GM12872 (cell line): ENCODE results near the gene IL21.

ENCODE experiments used
- CTCF ChIP-seq: IDR thresholded peaks from 3 replicates; pipeline ENCODE4 v1.5.1; 2011; ENCODE audit warnings: low read depth, mild to moderate bottlenecking, low read length, moderate library complexity; ENCODE audit not compliant: insufficient read depth

Gene IL21

DNA sequence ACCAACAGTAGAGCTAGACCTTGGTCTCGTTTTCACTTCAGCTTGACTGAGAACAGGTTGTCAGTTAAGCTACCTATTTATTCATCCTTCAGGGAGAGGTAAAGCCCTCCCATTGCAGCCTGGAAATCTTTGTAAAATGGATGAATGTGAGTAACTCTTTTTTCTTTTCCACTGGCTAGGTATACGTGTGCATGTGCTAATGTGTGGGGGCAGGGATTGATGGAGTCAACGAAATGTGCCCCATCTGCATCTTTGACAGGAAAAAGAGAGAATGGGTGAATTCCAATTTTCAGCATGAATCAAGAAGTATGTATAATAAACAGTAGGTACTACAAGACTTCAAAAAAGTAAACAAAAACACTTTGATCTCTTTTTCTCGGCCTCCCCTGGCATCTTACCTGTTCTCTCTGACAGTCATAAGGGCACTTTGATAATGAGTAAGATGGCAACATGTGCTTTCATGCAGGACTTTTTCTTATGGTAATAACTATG, at the start of gene IL21:
TSS of gene IL21 (minus strand) at position 51 of the 492 bp plus-strand sequence. CDS start 55 bp downstream, outside the sequence.
- no peak for TF ChIP-seq CTCF

- TF ChIP-seq CTCF: no peak
Observed at GRCh38 chr4:122669911-122670738, 49.3 kb upstream of the IL21 start.

- no peak for TF ChIP-seq CTCF
Observed at GRCh38 chr4:122668241-122668640, 47.4 kb upstream of the IL21 start.

DNA sequence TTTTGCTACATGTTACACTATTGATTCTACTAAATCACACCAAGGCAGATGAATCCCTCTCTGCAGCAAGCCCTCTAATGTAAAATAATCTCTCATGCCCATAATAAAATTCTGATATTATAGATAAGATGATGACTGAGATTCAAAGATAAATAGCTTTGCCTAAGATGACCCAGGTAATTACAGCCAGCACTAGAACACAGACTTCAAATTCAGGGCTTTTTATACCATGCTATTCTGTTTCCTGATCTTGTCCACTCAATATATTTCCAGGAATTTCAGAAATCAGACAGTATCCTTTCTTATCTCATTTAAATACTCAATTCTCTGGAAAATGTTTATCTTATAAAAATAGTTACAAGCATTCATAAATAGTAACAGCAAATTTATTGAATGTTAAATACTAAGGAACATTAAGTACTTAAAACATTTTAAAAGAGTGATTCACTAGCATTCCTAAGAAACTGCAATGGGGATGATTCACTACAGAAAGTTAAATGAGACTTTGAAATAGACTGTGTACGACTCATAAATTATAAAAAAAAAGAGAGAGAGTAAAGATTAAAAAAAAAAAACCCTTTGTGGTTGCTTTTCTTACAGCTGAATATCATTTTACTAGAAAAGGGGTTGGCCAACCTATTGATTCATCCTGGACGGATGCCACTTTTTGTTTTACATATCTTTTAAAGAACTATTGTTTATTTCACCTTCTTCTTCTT, 45.8 kb upstream of the IL21 start:
- TF ChIP-seq CTCF: no peak

DNA sequence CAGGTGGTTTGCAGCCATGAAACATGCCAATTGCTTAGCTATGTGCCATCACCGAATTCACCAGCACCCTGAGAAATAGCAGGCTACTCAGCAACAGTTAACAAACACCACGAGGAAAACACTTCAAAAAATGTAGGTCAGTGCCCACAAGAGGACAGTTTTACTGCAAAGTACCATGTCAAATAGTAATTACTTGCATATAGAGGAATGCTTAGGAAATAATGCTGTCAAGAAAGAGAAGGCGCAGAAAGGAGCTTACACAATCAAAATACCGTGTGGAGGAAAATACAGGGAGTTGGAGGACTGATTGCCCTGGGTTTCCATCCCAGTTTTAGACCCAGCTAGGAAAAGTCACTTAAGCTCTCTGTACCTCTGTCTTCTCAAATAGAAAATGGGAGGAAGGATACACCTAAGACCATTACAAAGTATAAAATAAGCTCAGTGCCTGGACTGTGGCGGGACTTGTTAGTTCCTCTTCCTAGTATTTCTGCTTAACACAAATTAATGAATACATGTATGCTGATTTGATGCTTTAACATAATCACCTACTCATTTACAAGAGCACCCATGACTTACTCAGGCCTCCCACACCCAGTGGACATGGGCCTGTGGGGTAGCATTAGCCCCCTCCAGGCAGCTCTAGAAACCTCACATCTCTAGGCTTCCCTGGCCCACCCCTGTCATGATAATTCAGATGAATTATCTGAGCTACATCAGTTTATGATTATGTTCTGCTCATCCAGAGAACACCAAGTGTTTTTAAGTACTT, 44.5 kb upstream of the IL21 start:
- no peak for TF ChIP-seq CTCF

DNA sequence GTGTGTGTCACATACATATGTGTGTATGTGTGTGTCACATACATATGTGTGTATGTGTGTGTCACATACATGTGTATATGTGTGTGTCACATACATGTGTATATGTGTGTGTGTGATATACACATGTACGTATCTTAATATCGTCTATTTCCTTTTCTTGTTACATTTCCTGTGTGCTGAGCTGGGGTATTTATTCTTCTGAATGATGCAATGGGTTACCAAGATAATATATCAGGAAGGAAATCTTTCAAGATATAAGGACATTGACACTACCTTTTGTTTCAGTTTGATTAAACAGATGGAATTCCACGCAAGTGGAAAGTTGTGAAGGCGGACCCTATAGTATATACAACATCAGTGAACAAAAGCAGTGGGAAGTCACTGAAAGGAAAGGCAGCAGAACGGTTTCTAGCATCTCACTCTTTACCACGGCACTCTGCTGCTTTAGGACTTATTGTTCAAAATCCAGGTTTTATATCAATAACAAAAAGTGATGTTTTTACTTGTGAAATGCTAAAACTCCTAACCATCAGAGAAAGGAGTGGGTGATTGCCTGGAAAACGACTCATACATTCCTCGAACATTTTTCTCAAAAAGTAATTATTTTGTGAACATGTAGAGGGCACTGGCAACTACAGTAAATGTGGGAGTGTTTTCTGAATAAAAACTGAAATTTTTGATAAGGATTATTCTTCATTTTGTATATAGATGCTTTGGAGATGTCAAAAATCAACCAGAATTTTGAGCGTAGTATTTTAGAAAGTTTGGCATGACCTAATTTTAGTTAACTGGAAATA, 43.1 kb upstream of the IL21 start:
- no peak for TF ChIP-seq CTCF
